ENCODE results near the gene CD200.

- TF ChIP-seq POLR2A (IDR thresholded peaks at IDR 0.05), result no peak
- TF ChIP-seq EP300 (IDR thresholded peaks at IDR 0.05), result no peak
- TF ChIP-seq, protein P1, sequence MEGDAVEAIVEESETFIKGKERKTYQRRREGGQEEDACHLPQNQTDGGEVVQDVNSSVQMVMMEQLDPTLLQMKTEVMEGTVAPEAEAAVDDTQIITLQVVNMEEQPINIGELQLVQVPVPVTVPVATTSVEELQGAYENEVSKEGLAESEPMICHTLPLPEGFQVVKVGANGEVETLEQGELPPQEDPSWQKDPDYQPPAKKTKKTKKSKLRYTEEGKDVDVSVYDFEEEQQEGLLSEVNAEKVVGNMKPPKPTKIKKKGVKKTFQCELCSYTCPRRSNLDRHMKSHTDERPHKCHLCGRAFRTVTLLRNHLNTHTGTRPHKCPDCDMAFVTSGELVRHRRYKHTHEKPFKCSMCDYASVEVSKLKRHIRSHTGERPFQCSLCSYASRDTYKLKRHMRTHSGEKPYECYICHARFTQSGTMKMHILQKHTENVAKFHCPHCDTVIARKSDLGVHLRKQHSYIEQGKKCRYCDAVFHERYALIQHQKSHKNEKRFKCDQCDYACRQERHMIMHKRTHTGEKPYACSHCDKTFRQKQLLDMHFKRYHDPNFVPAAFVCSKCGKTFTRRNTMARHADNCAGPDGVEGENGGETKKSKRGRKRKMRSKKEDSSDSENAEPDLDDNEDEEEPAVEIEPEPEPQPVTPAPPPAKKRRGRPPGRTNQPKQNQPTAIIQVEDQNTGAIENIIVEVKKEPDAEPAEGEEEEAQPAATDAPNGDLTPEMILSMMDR (IDR thresholded peaks at IDR 0.05), result no peak
Observed at GRCh38 chr3:112302881-112303763, 29.8 kb upstream of the CD200 start.

Measured in suprapubic skin (tissue), 3 donors.